NCI-H1048 (cell line): ENCODE measurements around the gene NUFIP2.
"Not testable (repeated sequence)": the region's sequence is repeated elsewhere in the genome, so short reads cannot be mapped to it uniquely, and the experiment has no call there.

Experiments used
- DNase-seq: peaks from one replicate; lab custom pipeline; 2025; lab: John Stamatoyannopoulos, UW

The NUFIP2 gene

GRCh38 chr17:29238133-29238850 lies 55.7 kb downstream of the NUFIP2 start:
- no peak for DNase-seq

- no peak for DNase-seq
Measured at GRCh38 chr17:29237476-29238132, 56.3 kb downstream of the NUFIP2 start.

GRCh38 chr17:29235904-29236303 lies 58.0 kb downstream of the NUFIP2 start:
- no peak for DNase-seq

- not testable (repeated sequence) for DNase-seq
Measured at GRCh38 chr17:29234972-29235371, 59.0 kb downstream of the NUFIP2 start.

GRCh38 chr17:29233301-29233700 lies 60.6 kb downstream of the NUFIP2 start:
- no peak for DNase-seq

- DNase-seq = no peak
Measured at GRCh38 chr17:29225396-29225795, 68.6 kb downstream of the NUFIP2 start.

GRCh38 chr17:29221338-29221737 lies 72.6 kb downstream of the NUFIP2 start:
- not testable (repeated sequence) for DNase-seq

GRCh38 chr17:29219378-29220047 lies 74.4 kb downstream of the NUFIP2 start:
- DNase-seq = peak; percentile 60

- DNase-seq = no peak
Measured at GRCh38 chr17:29216856-29217255, 77.1 kb downstream of the NUFIP2 start.

GRCh38 chr17:29216181-29216580 lies 77.8 kb downstream of the NUFIP2 start:
- no peak for DNase-seq

GRCh38 chr17:29215717-29216116 lies 78.2 kb downstream of the NUFIP2 start:
- no peak for DNase-seq

- no peak for DNase-seq
Measured at GRCh38 chr17:29215174-29215573, 78.8 kb downstream of the NUFIP2 start.

- no peak for DNase-seq
Measured at GRCh38 chr17:29214215-29215146, 79.5 kb downstream of the NUFIP2 start.

- no peak for DNase-seq
Measured at GRCh38 chr17:29212681-29213121, 81.2 kb downstream of the NUFIP2 start.

- no peak for DNase-seq
Measured at GRCh38 chr17:29212094-29212631, 81.8 kb downstream of the NUFIP2 start.

- no peak for DNase-seq
Measured at GRCh38 chr17:29210879-29211278, 83.1 kb downstream of the NUFIP2 start.

- no peak for DNase-seq
Measured at GRCh38 chr17:29209073-29209472, 84.9 kb downstream of the NUFIP2 start.

GRCh38 chr17:29207975-29208374 lies 86.0 kb downstream of the NUFIP2 start:
- no peak for DNase-seq
